NCI-H1105 treated with DMSO at 0.1 percent for 48 hours (cell line): Measurements from ENCODE around the gene PCDHA8.
"Not testable (repeated sequence)": the region's sequence is repeated elsewhere in the genome, so short reads cannot be mapped to it uniquely, and the experiment has no call there.

Experiments
- DNase-seq: peaks from one replicate; lab custom pipeline; 2025; lab: John Stamatoyannopoulos, UW

PCDHA8 gene

GRCh38 chr5:140829511-140830501, 11.2 kb upstream of the PCDHA8 start:
- DNase-seq, result not testable (repeated sequence)

GRCh38 chr5:140833993-140834392, 7.0 kb upstream of the PCDHA8 start, which contains the start of gene PCDHA7:
Gene PCDHA7 (plus strand): TSS chr5:140834269. CDS start chr5:140834384, 115 bp downstream.
- no peak for DNase-seq

DNA sequence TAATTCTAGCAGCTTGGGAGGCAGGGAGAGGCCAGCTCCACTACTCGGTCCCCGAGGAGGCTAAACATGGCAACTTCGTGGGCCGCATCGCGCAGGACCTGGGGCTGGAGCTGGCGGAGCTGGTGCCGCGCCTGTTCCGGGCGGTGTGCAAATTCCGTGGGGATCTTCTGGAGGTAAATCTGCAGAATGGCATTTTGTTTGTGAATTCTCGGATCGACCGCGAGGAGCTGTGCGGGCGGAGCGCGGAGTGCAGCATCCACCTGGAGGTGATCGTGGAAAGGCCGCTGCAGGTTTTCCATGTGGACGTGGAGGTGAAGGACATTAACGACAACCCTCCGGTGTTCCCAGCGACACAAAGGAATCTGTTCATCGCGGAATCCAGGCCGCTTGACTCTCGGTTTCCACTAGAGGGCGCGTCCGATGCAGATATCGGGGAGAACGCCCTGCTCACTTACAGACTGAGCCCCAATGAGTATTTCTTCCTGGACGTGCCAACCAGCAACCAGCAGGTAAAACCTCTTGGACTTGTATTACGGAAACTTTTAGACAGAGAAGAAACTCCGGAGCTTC, 6.5 kb upstream of the PCDHA8 start:
- DNase-seq, result not testable (repeated sequence)

- DNase-seq, result no peak
These were observed 5.1 kb upstream of the PCDHA8 start for GRCh38 chr5:140835622-140836510.

- no peak for DNase-seq
These were observed 2.1 kb downstream of the PCDHA8 start for GRCh38 chr5:140842798-140843733.

DNA sequence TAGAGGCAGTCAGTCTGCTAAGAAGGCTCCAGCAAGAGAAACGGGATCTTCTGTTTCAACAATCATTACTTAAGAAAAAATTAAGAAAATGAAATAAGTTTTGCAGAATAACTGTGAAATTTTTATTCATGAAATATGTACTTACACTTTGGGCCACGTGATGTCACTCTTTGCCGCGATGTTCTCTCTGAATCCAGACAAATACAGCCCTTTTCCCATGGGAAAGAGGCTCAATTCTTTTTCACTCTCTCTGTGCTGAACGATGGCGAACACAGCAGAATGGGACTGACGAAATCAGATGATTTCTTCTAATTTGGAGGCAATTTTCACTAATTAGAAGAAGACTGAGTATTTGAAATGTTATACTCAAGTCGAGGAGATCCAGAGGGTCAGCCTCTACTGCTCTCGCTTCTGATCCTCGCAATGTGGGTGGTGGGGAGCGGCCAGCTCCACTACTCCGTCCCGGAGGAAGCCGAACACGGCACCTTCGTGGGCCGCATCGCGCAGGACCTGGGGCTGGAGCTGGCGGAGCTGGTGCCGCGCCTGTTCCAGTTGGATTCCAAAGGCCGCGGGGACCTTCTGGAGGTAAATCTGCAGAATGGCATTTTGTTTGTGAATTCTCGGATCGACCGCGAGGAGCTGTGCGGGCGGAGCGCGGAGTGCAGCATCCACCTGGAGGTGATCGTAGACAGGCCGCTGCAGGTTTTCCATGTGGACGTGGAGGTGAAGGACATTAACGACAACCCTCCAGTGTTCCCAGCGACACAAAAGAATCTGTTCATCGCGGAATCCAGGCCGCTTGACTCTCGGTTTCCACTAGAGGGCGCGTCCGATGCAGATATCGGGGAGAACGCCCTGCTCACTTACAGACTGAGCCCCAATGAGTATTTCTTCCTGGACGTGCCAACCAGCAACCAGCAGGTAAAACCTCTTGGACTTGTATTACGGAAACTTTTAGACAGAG, 7.4 kb downstream of the PCDHA8 start, which contains the start of gene PCDHA9:
TSS of gene PCDHA9 (plus strand) at position 244 of the 964 bp plus-strand sequence. CDS start at position 358, 114 bp downstream.
- DNase-seq, result not testable (repeated sequence)

DNA sequence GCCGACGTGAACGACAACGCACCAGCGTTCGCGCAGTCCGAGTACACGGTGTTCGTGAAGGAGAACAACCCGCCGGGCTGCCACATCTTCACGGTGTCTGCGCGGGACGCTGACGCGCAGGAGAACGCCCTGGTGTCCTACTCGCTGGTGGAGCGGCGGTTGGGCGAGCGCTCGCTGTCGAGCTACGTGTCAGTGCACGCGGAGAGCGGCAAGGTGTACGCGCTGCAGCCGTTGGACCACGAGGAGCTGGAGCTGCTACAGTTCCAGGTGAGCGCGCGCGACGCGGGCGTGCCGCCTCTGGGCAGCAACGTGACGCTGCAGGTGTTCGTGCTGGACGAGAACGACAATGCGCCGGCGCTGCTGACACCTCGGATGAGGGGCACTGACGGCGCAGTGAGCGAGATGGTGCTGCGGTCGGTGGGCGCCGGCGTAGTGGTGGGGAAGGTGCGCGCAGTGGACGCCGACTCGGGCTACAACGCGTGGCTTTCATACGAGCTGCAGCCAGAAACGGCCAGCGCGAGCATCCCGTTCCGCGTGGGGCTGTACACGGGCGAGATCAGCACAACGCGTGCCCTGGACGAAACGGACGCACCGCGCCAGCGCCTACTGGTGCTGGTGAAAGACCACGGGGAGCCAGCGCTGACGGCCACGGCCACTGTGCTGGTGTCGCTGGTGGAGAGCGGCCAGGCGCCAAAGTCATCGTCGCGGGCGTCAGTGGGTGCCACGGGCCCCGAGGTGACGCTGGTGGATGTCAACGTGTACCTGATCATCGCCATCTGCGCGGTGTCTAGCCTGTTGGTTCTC, 9.0 kb downstream of the PCDHA8 start:
- DNase-seq, result not testable (repeated sequence)

GRCh38 chr5:140855772-140856674, 15.0 kb downstream of the PCDHA8 start, which contains the start of gene PCDHA10:
Gene PCDHA10 (plus strand): TSS chr5:140855897. CDS start chr5:140856049, 152 bp downstream.
- DNase-seq, result no peak

DNA sequence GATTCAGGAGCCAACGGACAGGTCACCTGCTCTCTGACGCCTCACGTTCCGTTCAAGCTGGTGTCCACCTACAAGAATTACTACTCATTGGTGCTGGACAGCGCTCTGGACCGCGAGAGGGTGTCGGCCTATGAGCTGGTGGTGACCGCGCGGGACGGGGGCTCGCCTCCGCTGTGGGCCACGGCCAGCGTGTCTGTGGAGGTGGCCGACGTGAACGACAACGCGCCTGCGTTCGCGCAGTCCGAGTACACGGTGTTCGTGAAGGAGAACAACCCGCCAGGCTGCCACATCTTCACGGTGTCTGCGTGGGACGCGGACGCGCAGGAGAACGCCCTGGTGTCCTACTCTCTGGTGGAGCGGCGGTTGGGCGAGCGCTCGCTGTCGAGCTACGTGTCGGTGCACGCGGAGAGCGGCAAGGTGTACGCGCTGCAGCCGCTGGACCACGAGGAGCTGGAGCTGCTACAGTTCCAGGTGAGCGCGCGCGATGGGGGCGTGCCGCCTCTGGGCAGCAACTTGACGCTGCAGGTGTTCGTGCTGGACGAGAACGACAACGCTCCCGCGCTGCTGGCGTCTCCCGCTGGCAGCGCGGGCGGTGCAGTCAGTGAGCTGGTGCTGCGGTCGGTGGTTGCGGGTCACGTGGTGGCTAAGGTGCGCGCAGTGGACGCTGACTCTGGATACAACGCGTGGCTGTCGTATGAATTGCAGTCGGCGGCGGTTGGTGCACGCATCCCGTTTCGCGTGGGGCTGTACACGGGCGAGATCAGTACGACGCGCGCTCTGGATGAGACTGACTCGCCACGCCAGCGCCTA, 16.4 kb downstream of the PCDHA8 start:
- no peak for DNase-seq

GRCh38 chr5:140857987-140858240, 16.9 kb downstream of the PCDHA8 start:
- no peak for DNase-seq

DNA sequence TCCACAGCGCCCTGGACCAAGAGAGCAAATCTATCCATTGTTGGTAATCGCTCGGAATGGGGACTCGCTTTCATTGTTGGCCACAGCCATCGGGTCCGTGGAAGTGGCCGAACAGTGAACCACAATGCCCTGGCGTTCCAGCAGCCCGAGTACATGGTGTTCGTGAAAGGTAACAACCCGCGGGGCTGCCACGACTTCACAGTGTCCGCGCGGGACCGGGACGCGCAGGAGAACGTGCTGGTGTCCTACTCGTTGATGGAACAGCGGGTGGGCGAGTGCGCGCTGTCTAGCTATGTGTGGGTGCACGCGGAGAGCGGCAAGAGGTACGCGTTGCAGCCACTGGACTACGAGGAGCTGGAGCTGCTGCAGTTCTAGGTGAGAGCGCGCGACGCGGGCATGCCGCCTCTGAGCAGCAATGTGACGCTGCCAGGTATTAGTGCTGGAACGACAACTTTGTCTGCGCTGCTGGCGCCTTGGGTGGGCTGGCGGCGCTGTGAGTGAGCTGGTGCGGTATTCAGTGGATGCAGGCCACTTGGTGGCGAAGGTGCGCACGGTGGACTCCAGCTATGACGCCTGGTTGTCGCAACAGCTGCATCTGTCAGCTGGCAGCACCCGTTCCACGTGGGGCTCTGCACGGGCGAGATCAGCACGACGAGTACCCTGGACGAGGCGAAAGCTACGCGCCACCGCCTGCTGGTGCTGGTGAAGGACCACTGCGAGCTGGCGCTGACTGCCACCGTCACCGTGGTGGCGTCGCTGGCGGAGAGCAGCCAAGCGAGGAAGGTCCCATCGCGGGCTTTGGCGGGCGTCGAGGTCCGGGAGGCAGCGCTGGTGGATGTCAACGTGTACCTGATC, 21.7 kb downstream of the PCDHA8 start:
- DNase-seq, result no peak

- DNase-seq, result no peak
These were observed 28.0 kb downstream of the PCDHA8 start, which contains the start of gene PCDHA11 for GRCh38 chr5:140868721-140869554. Gene PCDHA11 (plus strand): TSS chr5:140868957. CDS start chr5:140869104, 147 bp downstream.

DNA sequence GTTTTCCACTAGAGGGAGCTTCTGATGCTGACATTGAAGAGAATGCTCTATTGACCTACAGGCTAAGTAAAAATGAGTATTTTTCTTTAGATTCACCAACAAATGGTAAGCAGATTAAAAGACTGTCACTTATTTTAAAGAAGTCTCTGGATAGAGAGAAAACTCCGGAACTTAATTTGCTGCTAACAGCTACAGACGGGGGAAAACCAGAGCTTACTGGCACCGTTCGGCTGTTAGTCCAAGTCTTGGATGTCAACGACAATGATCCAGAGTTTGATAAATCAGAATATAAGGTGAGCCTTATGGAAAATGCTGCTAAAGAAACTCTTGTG, 28.5 kb downstream of the PCDHA8 start:
- DNase-seq, result no peak

DNA sequence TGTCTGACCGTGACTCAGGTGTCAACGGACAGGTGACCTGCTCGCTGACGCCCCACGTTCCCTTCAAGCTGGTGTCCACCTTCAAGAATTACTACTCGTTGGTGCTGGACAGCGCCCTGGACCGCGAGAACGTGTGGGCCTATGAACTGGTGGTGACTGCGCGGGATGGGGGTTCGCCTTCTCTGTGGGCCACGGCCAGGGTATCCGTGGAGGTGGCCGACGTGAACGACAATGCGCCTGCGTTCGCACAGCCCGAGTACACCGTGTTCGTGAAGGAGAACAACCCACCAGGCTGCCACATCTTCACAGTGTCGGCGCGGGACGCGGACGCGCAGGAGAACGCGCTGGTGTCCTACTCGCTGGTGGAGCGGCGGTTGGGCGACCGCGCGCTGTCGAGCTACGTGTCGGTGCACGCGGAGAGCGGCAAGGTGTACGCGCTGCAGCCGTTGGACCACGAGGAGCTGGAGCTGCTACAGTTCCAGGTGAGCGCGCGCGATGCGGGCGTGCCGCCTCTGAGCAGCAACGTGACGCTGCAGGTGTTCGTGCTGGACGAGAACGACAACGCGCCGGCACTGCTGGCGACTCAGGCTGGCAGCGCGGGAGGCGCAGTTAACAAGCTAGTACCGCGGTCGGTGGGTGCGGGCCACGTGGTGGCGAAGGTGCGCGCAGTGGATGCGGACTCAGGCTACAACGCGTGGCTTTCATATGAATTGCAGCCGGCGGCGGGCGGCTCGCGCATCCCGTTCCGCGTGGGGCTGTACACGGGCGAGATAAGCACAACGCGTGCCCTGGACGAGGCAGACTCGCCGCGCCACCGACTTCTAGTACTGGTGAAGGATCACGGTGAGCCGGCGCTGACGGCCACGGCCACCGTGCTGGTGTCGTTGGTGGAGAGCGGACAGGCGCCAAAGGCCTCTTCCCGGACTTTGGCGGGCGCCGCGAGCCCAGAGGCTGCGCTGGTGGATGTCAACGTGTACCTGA, 29.5 kb downstream of the PCDHA8 start:
- DNase-seq, result no peak
